Calu3 (cell line): Measurements from ENCODE around the gene SIRPB1. TPM values are rescaled to one million over a fixed set of nuclear protein-coding genes. Genes with fewer than 3 reads are reported as not detected.

Experiments used
- Bru-seq: library from RNA; stranded (reverse); fragments of 400-500 nt; gene quantifications from one replicate; lab custom pipeline; 2021; lab: Mats Ljungman, UMichigan
- BruChase-seq, 2 experiments: library from RNA; stranded (reverse); fragments of 400-500 nt; gene quantifications; one replicate each; lab custom pipeline; 2021; lab: Mats Ljungman, UMichigan
- BruUV-seq: library from RNA; stranded (reverse); fragments of 400-500 nt; replicated peaks from 2 replicates; lab custom pipeline; 2021; lab: Mats Ljungman, UMichigan
- CTCF ChIA-PET: fragments of 300-600 bp; sonication (Branson Sonifier 250); formaldehyde crosslinking; loops from one replicate; lab custom pipeline; 2022; ENCODE audit warnings: antibody characterized with exemption; lab: Charles Lee
- DNase-seq: peaks from one replicate; pipeline ENCODE4 v3.0.0; 2022
- H3K27ac Mint-ChIP-seq: one replicate; pipeline ENCODE4 v1.8.0; 2022; ENCODE audit warnings: mixed read lengths; ENCODE audit not compliant: unreplicated experiment
- H3K27me3 Mint-ChIP-seq: one replicate; pipeline ENCODE4 v1.8.0; 2022; ENCODE audit warnings: mixed read lengths; ENCODE audit not compliant: unreplicated experiment
- H3K36me3 Mint-ChIP-seq: one replicate; pipeline ENCODE4 v1.8.0; 2022; ENCODE audit warnings: mild to moderate bottlenecking, moderate library complexity, mixed read lengths; ENCODE audit not compliant: insufficient read depth, unreplicated experiment
- H3K4me1 Mint-ChIP-seq: one replicate; pipeline ENCODE4 v1.8.0; 2022; ENCODE audit warnings: mild to moderate bottlenecking, low read depth, mixed read lengths; ENCODE audit not compliant: unreplicated experiment
- H3K4me3 Mint-ChIP-seq: one replicate; pipeline ENCODE4 v1.8.0; 2022; ENCODE audit warnings: mild to moderate bottlenecking, low read depth, moderate library complexity, mixed read lengths; ENCODE audit not compliant: unreplicated experiment
- H3K9me3 Mint-ChIP-seq: one replicate; pipeline ENCODE4 v1.8.0; 2022; ENCODE audit warnings: low read depth, mixed read lengths; ENCODE audit not compliant: unreplicated experiment
- intact Hi-C: fragments of 100-400 bp; cut with micrococcal nuclease; formaldehyde crosslinking; loops from one replicate; pipeline ENCODE4 v1.10.0; 2022; ENCODE audit not compliant: unreplicated experiment
- long read RNA-seq: library from polyadenylated mRNA; stranded (forward); transcript quantifications from one replicate; pipeline ENCODE4 v2.0.0, GENCODE V29; 2022
- total RNA-seq: library from RNA; stranded (reverse); gene quantifications from 2 replicates; pipeline ENCODE4 v1.2.3, GENCODE V29; 2022
- TF ChIP-seq, protein P1 (sequence below): fragments of 200-600 bp; IDR thresholded peaks from one replicate; pipeline ENCODE4 v1.8.0; 2022; ENCODE audit warnings: antibody characterized with exemption; ENCODE audit not compliant: unreplicated experiment

SIRPB1 gene
- total RNA-seq = 3.3 and 3.4 TPM in 2 replicates
- Bru-seq, nascent RNA = percentile 16 among the genes with signal in this experiment
- percentile 39 among the genes with signal in this experiment for BruChase-seq, experiment 1, labeled RNA remaining after a 6-hour chase
- BruChase-seq, experiment 2, labeled RNA remaining after a 2-hour chase = percentile 26 among the genes with signal in this experiment
- long read RNA-seq = 0 reads

DNA sequence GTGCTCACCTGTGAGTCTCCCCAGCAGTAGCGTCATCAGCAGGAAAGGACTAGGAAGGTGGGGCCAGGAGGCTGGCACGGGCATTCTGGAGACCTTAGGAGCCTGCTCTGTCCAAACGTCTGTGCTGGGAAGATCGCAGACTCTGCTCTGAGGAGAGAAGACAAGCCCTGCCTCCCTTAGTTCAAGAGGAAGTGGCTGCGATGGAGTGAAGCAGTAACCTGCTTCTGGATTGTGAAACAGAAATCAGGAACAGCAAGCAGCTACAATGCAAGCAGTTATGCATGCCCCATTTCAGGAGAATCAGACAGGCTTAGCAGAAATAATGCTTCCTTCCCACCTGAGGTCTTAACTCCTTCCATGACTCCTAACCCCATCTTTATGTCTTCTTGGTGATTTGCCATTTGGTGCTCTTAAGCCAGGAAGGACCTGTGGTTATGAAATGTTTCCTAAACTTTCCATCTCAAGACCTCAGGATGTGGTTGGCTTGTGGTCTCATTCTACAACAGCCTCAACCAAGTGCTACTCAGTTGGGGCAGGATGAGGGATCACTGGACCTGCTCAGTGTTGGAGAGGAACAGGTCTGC, at the start of gene SIRPB1:
Gene SIRPB1, minus strand, starts transcription at position 149 of the 584 bp plus-strand sequence. Its CDS starts 65 bp downstream, at position 84.
- Mint-ChIP-seq H3K4me1 (peaks cover 9% of the 10 kb centered on the region), H3K27ac (no peak within 1 kb of the TSS), H3K9me3 (no peaks in the 10 kb centered on the region), H3K4me3 (no peak within 1 kb of the TSS), H3K36me3 (no peaks in the 10 kb centered on the region), H3K27me3 (no peaks in the 10 kb centered on the region)
- no TSS peak for BruUV-seq
- TF ChIP-seq, protein P1, sequence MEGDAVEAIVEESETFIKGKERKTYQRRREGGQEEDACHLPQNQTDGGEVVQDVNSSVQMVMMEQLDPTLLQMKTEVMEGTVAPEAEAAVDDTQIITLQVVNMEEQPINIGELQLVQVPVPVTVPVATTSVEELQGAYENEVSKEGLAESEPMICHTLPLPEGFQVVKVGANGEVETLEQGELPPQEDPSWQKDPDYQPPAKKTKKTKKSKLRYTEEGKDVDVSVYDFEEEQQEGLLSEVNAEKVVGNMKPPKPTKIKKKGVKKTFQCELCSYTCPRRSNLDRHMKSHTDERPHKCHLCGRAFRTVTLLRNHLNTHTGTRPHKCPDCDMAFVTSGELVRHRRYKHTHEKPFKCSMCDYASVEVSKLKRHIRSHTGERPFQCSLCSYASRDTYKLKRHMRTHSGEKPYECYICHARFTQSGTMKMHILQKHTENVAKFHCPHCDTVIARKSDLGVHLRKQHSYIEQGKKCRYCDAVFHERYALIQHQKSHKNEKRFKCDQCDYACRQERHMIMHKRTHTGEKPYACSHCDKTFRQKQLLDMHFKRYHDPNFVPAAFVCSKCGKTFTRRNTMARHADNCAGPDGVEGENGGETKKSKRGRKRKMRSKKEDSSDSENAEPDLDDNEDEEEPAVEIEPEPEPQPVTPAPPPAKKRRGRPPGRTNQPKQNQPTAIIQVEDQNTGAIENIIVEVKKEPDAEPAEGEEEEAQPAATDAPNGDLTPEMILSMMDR = no peak
- CTCF ChIA-PET = no interaction called here
- no peak for DNase-seq
- intact Hi-C loops = no loop called here

DNA sequence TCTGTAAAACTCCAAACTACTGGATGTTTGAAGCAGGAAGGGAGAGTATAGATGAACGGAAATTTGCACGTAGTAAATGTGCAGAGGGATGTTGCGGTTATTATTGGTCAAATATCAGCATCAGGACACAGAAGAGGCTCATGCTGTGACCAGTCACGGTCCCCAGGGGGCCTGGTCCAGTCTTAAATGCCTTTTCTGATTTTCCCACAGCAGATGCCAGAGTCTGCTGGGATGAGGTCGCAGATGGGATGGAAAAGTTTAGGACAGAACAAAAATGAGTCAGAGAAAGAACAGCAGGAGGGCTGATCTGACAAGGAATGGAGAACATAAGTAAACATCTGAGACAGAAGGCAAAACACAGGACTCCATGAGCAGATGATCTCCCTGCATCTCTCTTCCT, 49.5 kb upstream of the SIRPB1 start:
- no peak for DNase-seq

DNA sequence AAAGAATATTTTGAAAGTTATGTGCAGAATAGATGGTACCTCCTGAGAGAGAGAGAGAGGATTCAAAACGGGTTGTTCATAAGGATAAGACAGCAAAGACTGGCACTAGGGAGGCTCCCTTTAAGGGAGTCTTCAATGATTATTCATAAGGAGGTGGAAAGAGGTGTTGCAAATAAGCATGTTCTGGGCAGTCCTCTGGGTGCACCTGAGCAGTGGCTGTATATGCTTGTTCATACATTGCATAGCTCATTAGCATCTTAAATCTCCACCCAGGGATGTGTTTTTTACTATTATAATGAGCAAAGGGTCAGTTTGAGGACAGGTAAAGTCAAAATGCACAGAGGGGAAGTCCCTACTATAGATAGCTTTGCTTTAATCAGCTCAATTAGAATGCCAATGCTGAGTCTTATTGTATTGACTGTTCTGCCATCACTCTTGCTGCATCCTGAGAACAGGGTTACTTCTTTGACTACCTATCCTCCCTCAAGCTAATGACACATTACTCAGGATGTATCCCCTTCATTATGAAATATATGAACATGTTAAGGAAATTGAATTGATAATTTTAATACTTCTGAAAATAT, 47.8 kb upstream of the SIRPB1 start:
- no peak for DNase-seq
- H3K27ac Mint-ChIP-seq = no peak overlapping the region
- CTCF ChIA-PET = no interaction called here

More for the DNA sequence above, 49.5 kb upstream of the SIRPB1 start:
- TF ChIP-seq, protein P1 = no peak
- Mint-ChIP-seq H3K4me1 (no peaks in the 10 kb centered on the region), H3K4me3 (no peak overlapping the region), H3K36me3 (no peaks in the 10 kb centered on the region), H3K9me3 (no peaks in the 10 kb centered on the region), H3K27ac (no peak overlapping the region), H3K27me3 (no peaks in the 10 kb centered on the region)
- CTCF ChIA-PET = no interaction called here
- intact Hi-C loops = no loop called here
- no TSS peak for BruUV-seq

DNA sequence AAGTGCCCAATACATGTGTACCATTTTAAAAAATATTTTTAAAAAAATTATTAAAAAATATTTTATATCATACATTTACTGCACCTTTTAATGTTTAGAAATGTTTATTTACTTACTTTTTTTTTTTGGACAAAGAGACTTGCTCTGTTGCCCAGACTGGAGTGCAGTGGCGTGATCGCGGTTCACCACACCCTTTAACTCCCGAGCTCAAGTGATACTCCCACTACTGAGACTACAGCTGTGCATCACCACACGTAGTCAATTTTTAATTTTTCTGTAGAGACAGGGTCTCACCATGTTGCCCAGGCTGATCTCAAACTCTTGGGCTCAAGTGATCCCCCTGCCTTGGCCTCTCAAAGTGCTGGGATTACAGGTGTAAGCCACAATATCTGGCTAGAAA, 47.0 kb upstream of the SIRPB1 start:
- H3K36me3 Mint-ChIP-seq = no peaks in the 10 kb centered on the region
- CTCF ChIA-PET = interaction anchor here (0.9 kb wide), 1 partner anchor 9 kb away, joined by 4 read pairs; no protein-coding TSS in a partner anchor
- H3K27me3 Mint-ChIP-seq = no peaks in the 10 kb centered on the region
- no peak overlapping the region for H3K4me3 Mint-ChIP-seq
- intact Hi-C loops = no loop called here
- DNase-seq = no peak
- no peak overlapping the region for H3K27ac Mint-ChIP-seq
- TF ChIP-seq, protein P1 = no peak
- H3K9me3 Mint-ChIP-seq = no peaks in the 10 kb centered on the region
- H3K4me1 Mint-ChIP-seq = peaks cover 9% of the 10 kb centered on the region
- no TSS peak for BruUV-seq

More for the DNA sequence above, 47.8 kb upstream of the SIRPB1 start:
- Mint-ChIP-seq H3K9me3 (no peaks in the 10 kb centered on the region), H3K27me3 (no peaks in the 10 kb centered on the region), H3K36me3 (no peaks in the 10 kb centered on the region), H3K4me3 (no peak overlapping the region), H3K4me1 (peaks cover 9% of the 10 kb centered on the region)
- intact Hi-C loops = no loop called here
- TF ChIP-seq, protein P1 = no peak
- BruUV-seq = no TSS peak
